Adrenal gland (tissue), 12 donors: ENCODE measurements around the gene ARMC6. TPM values are rescaled to one million over a fixed set of nuclear protein-coding genes. Genes with fewer than 3 reads are reported as not detected.

Experiments
- DNase-seq, 7 donors: peaks; one replicate each; pipeline ENCODE4 v3.0.0-alpha.2; 2019 to 2020
- H3K27ac ChIP-seq, 5 donors: fragments of 200-600 bp; sonication (generic) in 4 of 5; 1 replicate in 3 of 5; 2 replicates in 2 of 5; pipeline versions ENCODE4 v1.5.1 to v1.8.0; 2016 to 2020; ENCODE audit warnings: mild to moderate bottlenecking in 1 of 5
- H3K27me3 ChIP-seq: fragments of 200-600 bp; 2 replicates; pipeline ENCODE4 v1.8.0; 2021
- H3K36me3 ChIP-seq, 2 donors: fragments of 200-600 bp; replicated peaks in 1 of 2; 1 replicate in 1 of 2; 2 replicates in 1 of 2; pipeline versions ENCODE4 v1.5.1 to v1.8.0; 2018 to 2022
- H3K4me1 ChIP-seq, 2 donors: fragments of 200-600 bp; replicated peaks in 1 of 2; 1 replicate in 1 of 2; 2 replicates in 1 of 2; pipeline versions ENCODE4 v1.5.1 to v1.8.0; 2018 to 2021
- H3K4me3 ChIP-seq, 4 donors: fragments of 200-600 bp; sonication (generic) in 3 of 4; one replicate each; pipeline ENCODE4 v1.5.1; 2016 to 2018
- H3K9me3 ChIP-seq, 3 donors: fragments of 200-600 bp; sonication (generic) in 1 of 3; replicated peaks in 1 of 3; 1 replicate in 2 of 3; 2 replicates in 1 of 3; pipeline versions ENCODE4 v1.5.1 to v1.8.0; 2016 to 2021
- CTCF ChIP-seq, 6 experiments: fragments of 450-650 bp in 4 of 6; fragments of 200-600 bp in 2 of 6; sonication (generic) in 1 of 6; IDR thresholded peaks; 1 replicate in 5 of 6; 2 replicates in 1 of 6; pipeline versions ENCODE4 v1.5.1 to v1.8.0; 2016 to 2021; ENCODE audit warnings: antibody characterized with exemption in 6 of 6, mild to moderate bottlenecking in 2 of 6, moderate library complexity in 1 of 6
- POLR2A ChIP-seq, 2 donors: fragments of 450-650 bp; IDR thresholded peaks; one replicate each; pipeline ENCODE4 v1.6.1; 2017; ENCODE audit warnings: antibody characterized with exemption in 2 of 2, mild to moderate bottlenecking in 2 of 2, moderate library complexity in 1 of 2
- WGBS, 4 donors: extraction: QIAGEN DNeasy Blood & Tissue Kit in 2 of 4; methylation state at CpG; one replicate each; pipeline versions ENCODE4 v1.1.5 to v1.1.7; 2013 to 2017; 5-methylcytosine and 5-hydroxymethylcytosine counted together
- intact Hi-C, 2 donors: fragments of 100-400 bp; cut with DNase I; formaldehyde crosslinking; loops; one replicate each; pipeline versions ENCODE4 v1.14.1 to v1.15.0; 2022 to 2023
- polyA plus RNA-seq, 3 donors: library from polyadenylated mRNA; stranded (reverse); fragments of 200-250 nt in 2 of 3; fragments of 350-450 nt in 1 of 3; fragmentation: Illumina TruSeq in 1 of 3; extraction: RNeasy Lipid Tissue Mini Kit (QIAGEN cat#74804) in 1 of 3; gene quantifications; one replicate each; pipeline ENCODE4 v1.2.3, GENCODE V29; 2013 to 2014
- total RNA-seq, 9 donors: library from RNA; depleted of rRNA in 4 of 9; stranded (reverse); fragments of >200 nt in 4 of 9; fragments of 120-200 nt in 1 of 9; fragmentation: NEBNext Ultra II Directional in 1 of 9; extraction: Animal tissue kit (Norgen Biotek cat#: 25700) in 1 of 9; gene quantifications; one replicate each; pipeline versions ENCODE4 v1.1.0 to v1.2.4, GENCODE V29; 2013 to 2023
- donor health status: healthy with polysubstance abuse.
- donor health status: Bipolar disorder and iron deficiency.
- donor health status: DM: yes; HTN: yes; CAD: no.
- donor health status: DM: no; HTN: no; CAD: no.
- donor health status: DM: no; HTN: no; CAD: no.
- donor health status: DM: yes; HTN: yes; CAD: no.

Gene ARMC6
- total and polyA plus RNA-seq, 12 donors = 16.7 to 39.3 (median 27.2) TPM

GRCh38 chr19:19026299-19026971, 7.0 kb upstream of the ARMC6 start:
- Histone ChIP-seq H3K36me3 (peaks cover 0 to 85% of the 10 kb centered on the region in 2 donors), H3K27me3 (no peaks in the 10 kb centered on the region), H3K4me1 (peaks cover 0 to under 1% of the 10 kb centered on the region in 2 donors), H3K27ac (no peak overlapping the region), H3K9me3 (no peaks in the 10 kb centered on the region), H3K4me3 (no peak overlapping the region)
- no peak for TF ChIP-seq POLR2A (IDR thresholded peaks at IDR 0.05)
- no peak for TF ChIP-seq CTCF (IDR thresholded peaks at IDR 0.05)
- DNase-seq = peak in 1 of 7 donors; percentile 20
- intact Hi-C loops = no loop called here
- WGBS, 4 donors = 70 to 78% (median 74%) methylated on average over 9 to 10 of the region's 10 CpGs

GRCh38 chr19:19027228-19027627, 6.2 kb upstream of the ARMC6 start:
- Histone ChIP-seq H3K27me3 (no peaks in the 10 kb centered on the region), H3K4me1 (peaks cover 3 to 8% of the 10 kb centered on the region in 2 donors), H3K36me3 (peaks cover 0 to 82% of the 10 kb centered on the region in 2 donors), H3K27ac (no peak overlapping the region), H3K9me3 (no peaks in the 10 kb centered on the region), H3K4me3 (no peak overlapping the region)
- TF ChIP-seq POLR2A (IDR thresholded peaks at IDR 0.05) (no peak), CTCF (IDR thresholded peaks at IDR 0.05) (no peak)
- no peak for DNase-seq
- intact Hi-C loops = no loop called here
- WGBS, 4 donors = 82 to 90% (median 86%) methylated on average over 4 of the region's 4 CpGs

GRCh38 chr19:19028526-19028925, 4.9 kb upstream of the ARMC6 start:
- no peak for DNase-seq
- H3K4me3 ChIP-seq = no peak overlapping the region
- no peaks in the 10 kb centered on the region for H3K27me3 ChIP-seq
- H3K27ac ChIP-seq = no peak overlapping the region
- peaks cover 0 to 69% of the 10 kb centered on the region in 2 donors for H3K36me3 ChIP-seq
- intact Hi-C loops = no loop called here
- peaks cover 9 to 14% of the 10 kb centered on the region in 2 donors for H3K4me1 ChIP-seq
- 93 to 94% (median 94%) methylated on average over 9 of the region's 9 CpGs for WGBS, 4 donors
- no peaks in the 10 kb centered on the region for H3K9me3 ChIP-seq
- TF ChIP-seq POLR2A (IDR thresholded peaks at IDR 0.05) (no peak), CTCF (IDR thresholded peaks at IDR 0.05) (no peak)

GRCh38 chr19:19031891-19032290, 1.5 kb upstream of the ARMC6 start:
- Histone ChIP-seq H3K36me3 (peaks cover 0 to 37% of the 10 kb centered on the region in 2 donors), H3K27me3 (no peaks in the 10 kb centered on the region), H3K4me3 (peak overlapping the region in 1 of 4 donors; percentile 99), H3K27ac (peak overlapping the region in 2 of 5 donors; percentile 97), H3K4me1 (peaks cover 14 to 22% of the 10 kb centered on the region in 2 donors), H3K9me3 (no peaks in the 10 kb centered on the region)
- intact Hi-C loops = no loop called here
- WGBS, 4 donors = 56 to 66% (median 65%) methylated on average over 5 of the region's 5 CpGs
- DNase-seq = no peak
- TF ChIP-seq CTCF (IDR thresholded peaks at IDR 0.05) = no peak
- TF ChIP-seq POLR2A (IDR thresholded peaks at IDR 0.05) = no peak
